ENCODE data around the gene MRPL58. TPM values are rescaled to one million over a fixed set of nuclear protein-coding genes. Genes with fewer than 3 reads are reported as not detected.

The MRPL58 gene
- total RNA-seq, 1 donor from 2014 or later = 50.6 TPM

DNA sequence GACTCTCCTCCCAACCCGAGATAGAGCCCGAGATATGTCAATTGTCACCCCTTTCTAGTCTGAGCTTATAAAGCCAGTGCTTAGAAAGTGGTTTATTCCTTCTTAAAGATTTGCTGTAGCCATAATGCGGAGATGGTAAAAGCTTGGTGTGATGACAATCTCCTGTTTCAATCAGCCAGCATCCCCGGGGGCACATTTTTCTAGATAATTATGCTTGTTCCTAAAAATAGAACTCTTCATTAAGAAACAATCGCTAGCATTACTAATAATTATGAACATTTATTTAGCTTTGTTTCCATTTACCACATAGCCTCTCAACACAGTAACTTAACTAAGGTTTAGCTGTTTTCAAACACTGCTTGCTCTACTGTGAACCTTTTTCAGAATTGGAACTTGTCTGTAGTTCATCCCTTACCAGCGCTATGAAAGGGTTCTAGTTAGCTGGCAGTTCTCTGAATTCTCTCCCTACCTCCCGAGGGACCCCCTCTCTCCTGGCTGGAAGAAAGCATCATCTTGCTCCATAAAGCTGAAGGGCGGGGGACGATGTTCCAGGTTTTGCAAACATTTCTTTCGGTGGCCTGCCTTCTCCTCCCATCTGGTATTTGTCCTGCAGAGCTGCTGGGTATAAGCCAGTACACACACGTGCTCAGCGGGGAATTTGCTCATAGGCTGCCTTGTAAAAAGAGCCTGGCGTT lies 922 bp upstream of the MRPL58 start:
- intact Hi-C loops (cut with micrococcal nuclease) = no loop called here
- peaks cover under 1% of the 10 kb centered on the region for H3K36me3 ChIP-seq
- no peaks in the 10 kb centered on the region for H3K9me3 ChIP-seq (replicated peaks)
- TF ChIP-seq, protein P1, sequence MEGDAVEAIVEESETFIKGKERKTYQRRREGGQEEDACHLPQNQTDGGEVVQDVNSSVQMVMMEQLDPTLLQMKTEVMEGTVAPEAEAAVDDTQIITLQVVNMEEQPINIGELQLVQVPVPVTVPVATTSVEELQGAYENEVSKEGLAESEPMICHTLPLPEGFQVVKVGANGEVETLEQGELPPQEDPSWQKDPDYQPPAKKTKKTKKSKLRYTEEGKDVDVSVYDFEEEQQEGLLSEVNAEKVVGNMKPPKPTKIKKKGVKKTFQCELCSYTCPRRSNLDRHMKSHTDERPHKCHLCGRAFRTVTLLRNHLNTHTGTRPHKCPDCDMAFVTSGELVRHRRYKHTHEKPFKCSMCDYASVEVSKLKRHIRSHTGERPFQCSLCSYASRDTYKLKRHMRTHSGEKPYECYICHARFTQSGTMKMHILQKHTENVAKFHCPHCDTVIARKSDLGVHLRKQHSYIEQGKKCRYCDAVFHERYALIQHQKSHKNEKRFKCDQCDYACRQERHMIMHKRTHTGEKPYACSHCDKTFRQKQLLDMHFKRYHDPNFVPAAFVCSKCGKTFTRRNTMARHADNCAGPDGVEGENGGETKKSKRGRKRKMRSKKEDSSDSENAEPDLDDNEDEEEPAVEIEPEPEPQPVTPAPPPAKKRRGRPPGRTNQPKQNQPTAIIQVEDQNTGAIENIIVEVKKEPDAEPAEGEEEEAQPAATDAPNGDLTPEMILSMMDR (IDR thresholded peaks at IDR 0.05; ENCODE audit: borderline replicate concordance) = no peak
- peaks cover 34% of the 10 kb centered on the region for H3K4me1 ChIP-seq
- peak overlapping the region; percentile 95 for H3K27ac ChIP-seq (replicated peaks)
- H3K27me3 ChIP-seq (ENCODE audit: low read depth) = no peaks in the 10 kb centered on the region
- peak overlapping the region; percentile 87 for H3K4me3 ChIP-seq
- DNase-seq = peak; percentile 61

DNA sequence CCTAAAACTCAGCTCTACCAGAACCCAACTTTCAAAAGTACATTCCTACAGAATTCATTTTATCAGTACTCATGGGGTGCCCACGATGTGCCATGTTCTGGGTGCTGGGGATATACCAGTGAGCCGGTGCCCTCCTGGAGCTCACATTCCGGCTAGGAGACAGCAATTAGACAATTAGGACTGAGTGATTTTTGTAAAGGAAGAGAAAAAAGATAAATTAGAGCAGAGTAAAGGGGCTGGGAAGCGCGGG lies 449 bp upstream of the MRPL58 start:
- H3K4me3 ChIP-seq = peak overlapping the region; percentile 87
- H3K4me1 ChIP-seq = peaks cover 34% of the 10 kb centered on the region
- peak overlapping the region; percentile 95 for H3K27ac ChIP-seq (replicated peaks)
- DNase-seq = no peak
- no peaks in the 10 kb centered on the region for H3K27me3 ChIP-seq (ENCODE audit: low read depth)
- TF ChIP-seq, protein P1 (IDR thresholded peaks at IDR 0.05; ENCODE audit: borderline replicate concordance) = no peak
- intact Hi-C loops (cut with micrococcal nuclease) = no loop called here
- H3K9me3 ChIP-seq (replicated peaks) = no peaks in the 10 kb centered on the region
- H3K36me3 ChIP-seq = no peaks in the 10 kb centered on the region

DNA sequence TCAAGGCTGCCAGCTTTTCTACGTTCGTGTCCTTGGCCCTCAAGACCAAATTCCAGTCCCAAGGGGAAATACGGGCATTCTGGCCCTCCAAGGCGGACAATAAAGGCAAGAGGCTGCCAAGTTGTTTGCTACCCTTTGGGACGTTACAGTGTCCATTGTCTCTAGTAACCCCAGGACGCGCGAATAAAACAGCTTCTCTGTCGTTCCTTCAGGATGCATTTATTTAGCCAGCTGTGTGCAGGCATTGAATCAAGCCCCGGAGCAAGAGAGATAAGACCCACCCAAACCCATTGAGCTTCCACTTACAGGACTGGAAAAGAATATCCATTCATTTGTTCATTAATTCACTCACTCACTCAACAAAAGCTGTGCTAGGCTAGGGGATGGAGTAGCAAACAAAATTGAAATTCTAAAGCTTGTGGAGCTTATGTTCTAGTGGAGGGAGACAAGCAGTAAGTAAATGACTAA lies 656 bp downstream of the MRPL58 start:
- no peak for DNase-seq
- Histone ChIP-seq H3K9me3 (replicated peaks) (no peaks in the 10 kb centered on the region), H3K27me3 (ENCODE audit: low read depth) (no peaks in the 10 kb centered on the region), H3K4me3 (peak overlapping the region; percentile 87), H3K27ac (replicated peaks) (peak overlapping the region; percentile 95), H3K4me1 (peaks cover 34% of the 10 kb centered on the region), H3K36me3 (peaks cover 10% of the 10 kb centered on the region)
- TF ChIP-seq, protein P1 (IDR thresholded peaks at IDR 0.05; ENCODE audit: borderline replicate concordance) = no peak
- intact Hi-C loops (cut with micrococcal nuclease) = no loop called here

DNA sequence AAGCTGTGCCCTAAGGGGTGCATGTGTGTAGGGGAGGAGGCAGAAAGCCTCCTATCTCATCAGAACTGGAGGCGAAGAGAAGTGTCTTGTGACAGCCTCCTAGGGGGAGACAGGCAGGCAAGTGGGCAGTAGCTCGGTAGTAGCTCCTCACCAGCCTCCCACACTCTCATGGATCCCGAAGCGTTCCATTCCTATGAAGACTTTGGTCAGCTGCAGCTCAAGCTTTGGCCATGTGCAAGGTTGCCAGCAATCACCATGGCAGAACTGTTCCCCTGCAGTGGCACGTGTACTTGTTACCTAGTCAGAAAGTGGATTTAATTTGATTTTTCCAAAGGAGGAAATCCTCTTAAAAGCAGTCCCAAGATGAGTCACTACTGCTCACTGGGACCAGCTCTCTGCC lies 6.7 kb downstream of the MRPL58 start:
- intact Hi-C loops (cut with micrococcal nuclease) = no loop called here
- Histone ChIP-seq H3K36me3 (peaks cover 58% of the 10 kb centered on the region), H3K9me3 (replicated peaks) (no peaks in the 10 kb centered on the region), H3K4me3 (no peak overlapping the region), H3K27me3 (ENCODE audit: low read depth) (no peaks in the 10 kb centered on the region), H3K4me1 (no peaks in the 10 kb centered on the region), H3K27ac (replicated peaks) (no peak overlapping the region)
- DNase-seq = no peak
- TF ChIP-seq, protein P1 (IDR thresholded peaks at IDR 0.05; ENCODE audit: borderline replicate concordance) = no peak

DNA sequence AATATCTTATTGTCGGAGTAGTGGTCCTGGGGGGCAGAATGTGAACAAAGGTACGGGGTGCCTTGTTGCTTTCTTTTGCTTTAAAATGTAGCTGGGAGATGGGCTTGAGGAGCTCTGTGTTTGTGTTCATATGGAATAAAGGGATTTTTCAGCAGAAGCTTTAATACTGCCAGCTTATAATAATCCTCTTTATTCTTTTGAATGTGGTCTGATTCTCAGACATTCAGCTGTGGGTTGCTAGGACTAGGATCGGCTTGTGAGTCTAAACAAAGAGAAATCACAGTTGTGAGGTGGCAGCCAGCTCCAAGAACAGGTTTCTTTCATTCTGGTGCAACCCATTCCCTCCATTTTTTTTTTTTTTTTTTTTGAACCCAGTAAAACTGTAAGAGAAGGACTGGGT lies 7.2 kb downstream of the MRPL58 start:
- Histone ChIP-seq H3K4me1 (no peaks in the 10 kb centered on the region), H3K9me3 (replicated peaks) (no peaks in the 10 kb centered on the region), H3K27me3 (ENCODE audit: low read depth) (no peaks in the 10 kb centered on the region), H3K27ac (replicated peaks) (no peak overlapping the region), H3K4me3 (no peak overlapping the region), H3K36me3 (peaks cover 58% of the 10 kb centered on the region)
- no peak for DNase-seq
- TF ChIP-seq, protein P1 (IDR thresholded peaks at IDR 0.05; ENCODE audit: borderline replicate concordance) = no peak
- intact Hi-C loops (cut with micrococcal nuclease) = no loop called here

Measured in left ventricle myocardium inferior (tissue), 1 donor.